K562 (cell line): ENCODE data around the gene MCL1. TPM values are rescaled to one million over a fixed set of nuclear protein-coding genes. Genes with fewer than 3 reads are reported as not detected.

Source experiments
- CBFB ChIP-seq: sonication (generic); formaldehyde crosslinking; IDR thresholded peaks from 2 replicates; pipeline ENCODE4 v1.4.0; 2020; ENCODE audit warnings: mild to moderate bottlenecking, missing genetic modification reagents
- ERF ChIP-seq: fragments of 450-650 bp; formaldehyde crosslinking; IDR thresholded peaks from 2 replicates; pipeline ENCODE4 v1.4.0; 2020; ENCODE audit warnings: mild to moderate bottlenecking, mixed read lengths
- ETV6 ChIP-seq, 3 experiments: fragments of 150-350 bp in 1 of 3; sonication (generic) in 1 of 3; formaldehyde crosslinking in 1 of 3; IDR thresholded peaks; 2 replicates each; pipeline versions ENCODE4 v1.6.1 to v1.8.0; 2014 to 2022; ENCODE audit warnings: borderline replicate concordance in 2 of 3, low read depth in 2 of 3, antibody characterized with exemption in 1 of 3, low read length in 1 of 3, mild to moderate bottlenecking in 1 of 3, missing genetic modification reagents in 1 of 3
- HDAC3 ChIP-seq: fragments of 450-650 bp; IDR thresholded peaks from 2 replicates; pipeline ENCODE4 v1.6.1; 2018; ENCODE audit warnings: borderline replicate concordance, mild to moderate bottlenecking, moderate library complexity; ENCODE audit not compliant: partially characterized antibody
- HMG20A ChIP-seq: fragments of 450-650 bp; formaldehyde crosslinking; conservative IDR thresholded peaks from 2 replicates; pipeline ENCODE4 v1.4.0; 2020; ENCODE audit warnings: mild to moderate bottlenecking, mixed read lengths
- IRF2 ChIP-seq: sonication (generic); formaldehyde crosslinking; IDR thresholded peaks from 2 replicates; pipeline ENCODE4 v1.8.1; 2022; ENCODE audit warnings: mild to moderate bottlenecking, missing genetic modification reagents
- JUNB ChIP-seq: fragments of 450-650 bp; formaldehyde crosslinking; conservative IDR thresholded peaks from 2 replicates; pipeline ENCODE4 v1.4.0; 2020; ENCODE audit warnings: mild to moderate bottlenecking
- KHSRP ChIP-seq: fragments of 450-650 bp; IDR thresholded peaks from 2 replicates; pipeline ENCODE4 v1.6.1; 2017
- LCOR ChIP-seq: sonication (generic); formaldehyde crosslinking; IDR thresholded peaks from 2 replicates; pipeline ENCODE4 v1.8.0; 2022; ENCODE audit warnings: mild to moderate bottlenecking, missing genetic modification reagents
- POU5F1 ChIP-seq: fragments of 150-350 bp; IDR thresholded peaks from 2 replicates; pipeline ENCODE4 v1.6.1; 2014; ENCODE audit warnings: borderline replicate concordance, low read length, low read depth, mild to moderate bottlenecking; ENCODE audit not compliant: partially characterized antibody
- RBBP5 ChIP-seq: fragments of 200-600 bp; sonication (generic); IDR thresholded peaks from 2 replicates; pipeline ENCODE4 v1.6.1; 2012; ENCODE audit warnings: borderline replicate concordance, mild to moderate bottlenecking, low read length, control low read depth, inconsistent platforms; ENCODE audit not compliant: insufficient read depth, poor library complexity, severe bottlenecking
- TCF3 ChIP-seq: sonication (generic); formaldehyde crosslinking; IDR thresholded peaks from 2 replicates; pipeline ENCODE4 v1.4.0; 2020; ENCODE audit warnings: mild to moderate bottlenecking, missing genetic modification reagents
- XRCC3 ChIP-seq: fragments of 450-650 bp; IDR thresholded peaks from 2 replicates; pipeline ENCODE4 v1.6.1; 2017; ENCODE audit warnings: mild to moderate bottlenecking, moderate library complexity
- YY1 ChIP-seq, 3 experiments: IDR thresholded peaks; 2 replicates each; pipeline ENCODE4 v1.6.1; 2011; ENCODE audit warnings: low read length in 2 of 3, mild to moderate bottlenecking in 2 of 3, moderate library complexity in 2 of 3, borderline replicate concordance in 1 of 3, control low read depth in 1 of 3, low read depth in 1 of 3; ENCODE audit not compliant: insufficient read depth in 3 of 3, insufficient replicate concordance in 2 of 3, control insufficient read depth in 1 of 3, insufficient read length in 1 of 3; ENCODE audit errors: extremely low read depth in 1 of 3
- ZNF561 ChIP-seq: fragments of 450-650 bp; formaldehyde crosslinking; conservative IDR thresholded peaks from 2 replicates; pipeline ENCODE4 v1.4.0; 2020; ENCODE audit warnings: mild to moderate bottlenecking, moderate library complexity
- ZNF668 ChIP-seq: fragments of 250-450 bp; sonication (Bioruptor Pico); IDR thresholded peaks from 2 replicates; pipeline ENCODE4 v1.8.0; 2022; ENCODE audit warnings: mild to moderate bottlenecking, inconsistent platforms
- polyA plus RNA-seq, 8 experiments: library from polyadenylated mRNA; depleted of rRNA in 4 of 8; stranded (reverse) in 5 of 8; unstranded in 3 of 8; fragments of >200 nt; fragmentation: Nextera tagmentation in 2 of 8; fragmentation: Illumina TruSeq in 1 of 8; extraction: Ambion mirVana in 2 of 8; extraction: Trizol in 1 of 8; gene quantifications; 2 replicates each; pipeline versions ENCODE4 v1.2.1 to v1.2.3, GENCODE V29; 2011 to 2014; ENCODE audit warnings: inconsistent platforms in 1 of 8, missing spikeins in 1 of 8
- total RNA-seq, 7 experiments: library from RNA; depleted of rRNA in 6 of 7; stranded (reverse); fragments of >200 nt in 6 of 7; fragmentation: Illumina TruSeq in 2 of 7; extraction: Trizol in 2 of 7; gene quantifications; 2 replicates each; pipeline versions ENCODE4 v1.2.1 to v1.2.3, GENCODE V29; 2011 to 2021; ENCODE audit warnings: low replicate concordance in 1 of 7
- TF ChIP-seq, protein P1 (sequence below): fragments of 450-650 bp; formaldehyde crosslinking; IDR thresholded peaks from 2 replicates; pipeline ENCODE4 v1.4.0; 2020; ENCODE audit warnings: mild to moderate bottlenecking
- TF ChIP-seq, protein P2 (sequence below): IDR thresholded peaks from 2 replicates; pipeline ENCODE4 v1.6.1; 2011; ENCODE audit warnings: borderline replicate concordance, low read depth, mild to moderate bottlenecking, moderate library complexity, low read length; ENCODE audit not compliant: insufficient read depth, poor library complexity, severe bottlenecking
- TF ChIP-seq, protein P3 (sequence below): fragments of 450-650 bp; formaldehyde crosslinking; IDR thresholded peaks from 2 replicates; pipeline ENCODE4 v1.4.0; 2022; ENCODE audit warnings: missing genetic modification characterization
- TF ChIP-seq, protein P4 (sequence below): sonication (generic); formaldehyde crosslinking; IDR thresholded peaks from 2 replicates; pipeline ENCODE4 v1.8.1; 2022; ENCODE audit warnings: missing genetic modification reagents

Gene MCL1
- total and polyA plus RNA-seq, 9 of the 15 experiments (the other 6 are each of a cell fraction or from before 2014, with no cell fraction given), result 27.1 to 224 (median 138) TPM

DNA sequence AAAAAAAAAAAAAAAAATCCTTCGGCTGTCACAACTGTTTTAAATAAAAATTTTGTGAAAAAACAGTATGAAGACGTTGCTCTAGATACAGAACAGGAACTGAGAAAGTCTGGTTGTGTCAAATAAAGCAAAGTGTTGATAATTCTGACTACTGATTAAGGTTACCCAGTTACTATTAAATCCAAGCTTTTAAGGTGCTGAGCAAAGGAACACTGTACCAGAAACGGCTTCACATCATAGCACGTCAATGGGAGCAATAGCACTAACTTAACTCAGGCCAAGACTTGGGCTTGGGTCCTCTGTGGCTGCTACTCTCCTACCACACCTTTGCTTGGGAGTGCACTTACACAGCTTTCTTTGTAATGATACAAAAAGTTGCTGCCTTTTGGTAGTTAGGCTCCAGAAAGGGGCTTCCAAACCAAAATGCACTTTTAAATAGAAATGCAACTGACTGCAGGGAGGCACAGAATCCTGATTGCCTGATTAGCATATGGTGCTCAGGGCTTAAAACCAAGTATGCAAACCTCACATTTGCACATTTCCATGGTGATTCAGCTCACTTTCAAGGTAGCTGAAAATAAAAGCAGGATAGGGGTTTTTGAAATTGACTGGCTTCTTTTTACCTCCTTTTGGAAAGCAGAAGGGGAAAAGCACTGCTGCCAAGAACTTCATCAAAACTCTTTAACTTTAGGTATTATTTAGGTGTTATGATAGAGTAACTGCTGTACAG, 6.3 kb downstream of the MCL1 start (continued):
- TF ChIP-seq HMG20A (no peak), ZNF668 (no peak), HDAC3 (no peak), ERF (CRISPR knock-in tag) (peak; percentile 61), POU5F1 (no peak), ETV6 (IDR thresholded peaks at IDR 0.05; ENCODE audit: borderline replicate concordance in 1 of 2, low read depth in 2 of 2, low read length in 1 of 2) (no peak), ETV6 (CRISPR knock-in tag; IDR thresholded peaks at IDR 0.05; ENCODE audit: borderline replicate concordance) (0 out of 2 replicates have a peak, but pooled peaks have one; percentile 37), TCF3 (CRISPR knock-in tag) (no peak), JUNB (CRISPR knock-in tag) (no peak), XRCC3 (no peak), CBFB (CRISPR knock-in tag) (no peak), RBBP5 (no peak), ZNF561 (no peak), YY1 (IDR thresholded peaks at IDR 0.05; ENCODE audit: borderline replicate concordance in 1 of 3, control insufficient read depth in 1 of 3, extremely low read depth in 1 of 3, insufficient read depth in 3 of 3, insufficient read length in 1 of 3, insufficient replicate concordance in 2 of 3, low read depth in 1 of 3, low read length in 2 of 3) (no peak), IRF2 (CRISPR knock-in tag) (no peak), LCOR (CRISPR knock-in tag) (peak; percentile 64; the same call in 1 of the 2 replicates), KHSRP (0 out of 2 replicates have a peak, but pooled peaks have one; percentile 44)
- TF ChIP-seq, protein P1, sequence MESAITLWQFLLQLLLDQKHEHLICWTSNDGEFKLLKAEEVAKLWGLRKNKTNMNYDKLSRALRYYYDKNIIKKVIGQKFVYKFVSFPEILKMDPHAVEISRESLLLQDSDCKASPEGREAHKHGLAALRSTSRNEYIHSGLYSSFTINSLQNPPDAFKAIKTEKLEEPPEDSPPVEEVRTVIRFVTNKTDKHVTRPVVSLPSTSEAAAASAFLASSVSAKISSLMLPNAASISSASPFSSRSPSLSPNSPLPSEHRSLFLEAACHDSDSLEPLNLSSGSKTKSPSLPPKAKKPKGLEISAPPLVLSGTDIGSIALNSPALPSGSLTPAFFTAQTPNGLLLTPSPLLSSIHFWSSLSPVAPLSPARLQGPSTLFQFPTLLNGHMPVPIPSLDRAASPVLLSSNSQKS (CRISPR knock-in tag), result no peak
- TF ChIP-seq, protein P2, sequence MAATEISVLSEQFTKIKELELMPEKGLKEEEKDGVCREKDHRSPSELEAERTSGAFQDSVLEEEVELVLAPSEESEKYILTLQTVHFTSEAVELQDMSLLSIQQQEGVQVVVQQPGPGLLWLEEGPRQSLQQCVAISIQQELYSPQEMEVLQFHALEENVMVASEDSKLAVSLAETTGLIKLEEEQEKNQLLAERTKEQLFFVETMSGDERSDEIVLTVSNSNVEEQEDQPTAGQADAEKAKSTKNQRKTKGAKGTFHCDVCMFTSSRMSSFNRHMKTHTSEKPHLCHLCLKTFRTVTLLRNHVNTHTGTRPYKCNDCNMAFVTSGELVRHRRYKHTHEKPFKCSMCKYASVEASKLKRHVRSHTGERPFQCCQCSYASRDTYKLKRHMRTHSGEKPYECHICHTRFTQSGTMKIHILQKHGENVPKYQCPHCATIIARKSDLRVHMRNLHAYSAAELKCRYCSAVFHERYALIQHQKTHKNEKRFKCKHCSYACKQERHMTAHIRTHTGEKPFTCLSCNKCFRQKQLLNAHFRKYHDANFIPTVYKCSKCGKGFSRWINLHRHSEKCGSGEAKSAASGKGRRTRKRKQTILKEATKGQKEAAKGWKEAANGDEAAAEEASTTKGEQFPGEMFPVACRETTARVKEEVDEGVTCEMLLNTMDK, result no peak
- TF ChIP-seq, protein P3, sequence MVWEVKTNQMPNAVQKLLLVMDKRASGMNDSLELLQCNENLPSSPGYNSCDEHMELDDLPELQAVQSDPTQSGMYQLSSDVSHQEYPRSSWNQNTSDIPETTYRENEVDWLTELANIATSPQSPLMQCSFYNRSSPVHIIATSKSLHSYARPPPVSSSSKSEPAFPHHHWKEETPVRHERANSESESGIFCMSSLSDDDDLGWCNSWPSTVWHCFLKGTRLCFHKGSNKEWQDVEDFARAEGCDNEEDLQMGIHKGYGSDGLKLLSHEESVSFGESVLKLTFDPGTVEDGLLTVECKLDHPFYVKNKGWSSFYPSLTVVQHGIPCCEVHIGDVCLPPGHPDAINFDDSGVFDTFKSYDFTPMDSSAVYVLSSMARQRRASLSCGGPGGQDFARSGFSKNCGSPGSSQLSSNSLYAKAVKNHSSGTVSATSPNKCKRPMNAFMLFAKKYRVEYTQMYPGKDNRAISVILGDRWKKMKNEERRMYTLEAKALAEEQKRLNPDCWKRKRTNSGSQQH (CRISPR knock-in tag), result peak; percentile 73; the same call in 1 of the 2 replicates
- TF ChIP-seq, protein P4, sequence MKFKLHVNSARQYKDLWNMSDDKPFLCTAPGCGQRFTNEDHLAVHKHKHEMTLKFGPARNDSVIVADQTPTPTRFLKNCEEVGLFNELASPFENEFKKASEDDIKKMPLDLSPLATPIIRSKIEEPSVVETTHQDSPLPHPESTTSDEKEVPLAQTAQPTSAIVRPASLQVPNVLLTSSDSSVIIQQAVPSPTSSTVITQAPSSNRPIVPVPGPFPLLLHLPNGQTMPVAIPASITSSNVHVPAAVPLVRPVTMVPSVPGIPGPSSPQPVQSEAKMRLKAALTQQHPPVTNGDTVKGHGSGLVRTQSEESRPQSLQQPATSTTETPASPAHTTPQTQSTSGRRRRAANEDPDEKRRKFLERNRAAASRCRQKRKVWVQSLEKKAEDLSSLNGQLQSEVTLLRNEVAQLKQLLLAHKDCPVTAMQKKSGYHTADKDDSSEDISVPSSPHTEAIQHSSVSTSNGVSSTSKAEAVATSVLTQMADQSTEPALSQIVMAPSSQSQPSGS, result no peak
